ENCODE results near the gene CAMK2G. TPM values are rescaled to one million over a fixed set of nuclear protein-coding genes. Genes with fewer than 3 reads are reported as not detected.

Gene CAMK2G
- polyA plus RNA-seq, 1 of the 3 experiments (the other 2 are of a cell fraction), result 41.4 TPM

- Histone ChIP-seq H3K79me2 (ENCODE audit: insufficient read depth) (no peaks in the 10 kb centered on the region), H3K4me1 (ENCODE audit: control insufficient read depth in 1 of 2, insufficient read depth in 2 of 2, low read depth in 1 of 2, low read length in 1 of 2) (peaks cover 0 to 11% of the 10 kb centered on the region in 2 experiments; a peak in 1 of 4 replicates), H3K9me3 (no peaks in the 10 kb centered on the region), H2AFZ (ENCODE audit: low read depth) (no peak overlapping the region), H3K4me2 (no peak overlapping the region), H3F3A (replicated peaks; ENCODE audit: insufficient read depth) (peaks cover 3% of the 10 kb centered on the region), H3K27me3 (ENCODE audit: insufficient read depth) (no peaks in the 10 kb centered on the region), H3K9ac (no peak overlapping the region), H3K9me2 (no peaks in the 10 kb centered on the region), H4K20me1 (ENCODE audit: insufficient read depth) (no peaks in the 10 kb centered on the region), H3K27ac (ENCODE audit: low read depth in 2 of 2, low read length in 1 of 2) (no peak overlapping the region), H3K4me3 (ENCODE audit: low read depth in 2 of 2, low read length in 1 of 2) (peak overlapping the region in 1 of 2 experiments; percentile 6; a peak in 1 of 4 replicates), H3K36me3 (replicated peaks in 1 of 2; ENCODE audit: control insufficient read depth in 1 of 2, insufficient read depth in 2 of 2, low read length in 1 of 2) (peaks cover 24 to 54% of the 10 kb centered on the region in 2 experiments)
- peak; percentile 91 for DNase-seq
- ChIA-PET POLR2A (no interaction called here), CTCF (interaction anchor here (0.5 to 28.7 kb wide), 27 partner anchors 10 to 363 kb away, joined by 3 to 753 read pairs (median 3); partner anchors contain the start of genes ADK, AP3M1, CAMK2G and CHCHD1)
- 34% methylated on average over 17 of the region's 17 CpGs for WGBS (ENCODE audit: low lambda C conversion rate)
- peak; percentile 97 for TF ChIP-seq SMC3 (IDR thresholded peaks at IDR 0.05; ENCODE audit: low read depth, low read length)
- no peak for TF ChIP-seq MEF2A (IDR thresholded peaks at IDR 0.05; ENCODE audit: borderline replicate concordance, low read depth)
- TF ChIP-seq RCOR1 (IDR thresholded peaks at IDR 0.05; ENCODE audit: low read length), result no peak
- TF ChIP-seq YY1 (IDR thresholded peaks at IDR 0.05; ENCODE audit: low read depth), result no peak
- no peak for TF ChIP-seq EZH2phosphoT487 (IDR thresholded peaks at IDR 0.05; ENCODE audit: borderline replicate concordance, low read depth)
- peak; percentile 99 for TF ChIP-seq CTCF (IDR thresholded peaks at IDR 0.05)
- no peak for TF ChIP-seq POLR2AphosphoS5 (IDR thresholded peaks at IDR 0.05; ENCODE audit: low read depth, low read length)
- no peak for TF ChIP-seq ELF1 (IDR thresholded peaks at IDR 0.05)
- no peak for TF ChIP-seq NRF1 (IDR thresholded peaks at IDR 0.05; ENCODE audit: low read depth, low read length)
- no peak for TF ChIP-seq EP300 (IDR thresholded peaks at IDR 0.05; ENCODE audit: borderline replicate concordance in 1 of 2, low read depth in 1 of 2, low read length in 1 of 2)
- peak; percentile 97 for TF ChIP-seq RAD21 (IDR thresholded peaks at IDR 0.05; ENCODE audit: low read length)
- TF ChIP-seq GABPA (IDR thresholded peaks at IDR 0.05; ENCODE audit: low read depth), result no peak
- TF ChIP-seq TEAD4 (IDR thresholded peaks at IDR 0.05; ENCODE audit: borderline replicate concordance, insufficient read depth), result no peak
- TF ChIP-seq, protein P1, sequence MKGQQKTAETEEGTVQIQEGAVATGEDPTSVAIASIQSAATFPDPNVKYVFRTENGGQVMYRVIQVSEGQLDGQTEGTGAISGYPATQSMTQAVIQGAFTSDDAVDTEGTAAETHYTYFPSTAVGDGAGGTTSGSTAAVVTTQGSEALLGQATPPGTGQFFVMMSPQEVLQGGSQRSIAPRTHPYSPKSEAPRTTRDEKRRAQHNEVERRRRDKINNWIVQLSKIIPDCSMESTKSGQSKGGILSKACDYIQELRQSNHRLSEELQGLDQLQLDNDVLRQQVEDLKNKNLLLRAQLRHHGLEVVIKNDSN (IDR thresholded peaks at IDR 0.05; ENCODE audit: borderline replicate concordance, low read depth), result no peak
Observed at GRCh38 chr10:73848821-73849489, 25.4 kb downstream of the CAMK2G start.

GRCh38 chr10:73847031-73847430 lies 27.3 kb downstream of the CAMK2G start:
- Histone ChIP-seq H3K4me3 (ENCODE audit: low read depth in 2 of 2, low read length in 1 of 2) (no peak overlapping the region), H3K27me3 (ENCODE audit: insufficient read depth) (no peaks in the 10 kb centered on the region), H3K9ac (no peak overlapping the region), H3K79me2 (ENCODE audit: insufficient read depth) (no peaks in the 10 kb centered on the region), H3K9me3 (no peaks in the 10 kb centered on the region), H3F3A (replicated peaks; ENCODE audit: insufficient read depth) (peaks cover 3% of the 10 kb centered on the region), H3K4me1 (ENCODE audit: control insufficient read depth in 1 of 2, insufficient read depth in 2 of 2, low read depth in 1 of 2, low read length in 1 of 2) (peaks cover 0 to 11% of the 10 kb centered on the region in 2 experiments; a peak in 1 of 4 replicates), H3K36me3 (replicated peaks in 1 of 2; ENCODE audit: control insufficient read depth in 1 of 2, insufficient read depth in 2 of 2, low read length in 1 of 2) (peaks cover 29 to 46% of the 10 kb centered on the region in 2 experiments), H3K9me2 (no peaks in the 10 kb centered on the region), H4K20me1 (ENCODE audit: insufficient read depth) (no peaks in the 10 kb centered on the region), H3K27ac (ENCODE audit: low read depth in 2 of 2, low read length in 1 of 2) (no peak overlapping the region), H3K4me2 (no peak overlapping the region), H2AFZ (ENCODE audit: low read depth) (no peak overlapping the region)
- POLR2A ChIA-PET, result no interaction called here
- DNase-seq, result no peak
- 92% methylated on average over 7 of the region's 7 CpGs for WGBS (ENCODE audit: low lambda C conversion rate)
- CTCF ChIA-PET, result interaction anchor here (1.0 to 28.7 kb wide), 2 partner anchors 26 to 94 kb away, joined by 4 to 753 read pairs; partner anchors contain the start of gene CAMK2G
- TF ChIP-seq REST (IDR thresholded peaks at IDR 0.05; ENCODE audit: low read depth, low read length) (no peak), MXI1 (IDR thresholded peaks at IDR 0.05; ENCODE audit: low read depth, low read length) (no peak), RFX5 (IDR thresholded peaks at IDR 0.05; ENCODE audit: low read length) (no peak), EP300 (IDR thresholded peaks at IDR 0.05; ENCODE audit: borderline replicate concordance in 1 of 2, low read depth in 1 of 2, low read length in 1 of 2) (no peak), FOXJ3 (CRISPR knock-in tag; IDR thresholded peaks at IDR 0.05) (no peak), TCF12 (IDR thresholded peaks at IDR 0.05) (no peak), GABPA (IDR thresholded peaks at IDR 0.05; ENCODE audit: low read depth) (no peak), RAD21 (IDR thresholded peaks at IDR 0.05; ENCODE audit: low read length) (no peak), MEF2A (IDR thresholded peaks at IDR 0.05; ENCODE audit: borderline replicate concordance, low read depth) (no peak)
- TF ChIP-seq, protein P2, sequence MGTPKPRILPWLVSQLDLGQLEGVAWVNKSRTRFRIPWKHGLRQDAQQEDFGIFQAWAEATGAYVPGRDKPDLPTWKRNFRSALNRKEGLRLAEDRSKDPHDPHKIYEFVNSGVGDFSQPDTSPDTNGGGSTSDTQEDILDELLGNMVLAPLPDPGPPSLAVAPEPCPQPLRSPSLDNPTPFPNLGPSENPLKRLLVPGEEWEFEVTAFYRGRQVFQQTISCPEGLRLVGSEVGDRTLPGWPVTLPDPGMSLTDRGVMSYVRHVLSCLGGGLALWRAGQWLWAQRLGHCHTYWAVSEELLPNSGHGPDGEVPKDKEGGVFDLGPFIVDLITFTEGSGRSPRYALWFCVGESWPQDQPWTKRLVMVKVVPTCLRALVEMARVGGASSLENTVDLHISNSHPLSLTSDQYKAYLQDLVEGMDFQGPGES (IDR thresholded peaks at IDR 0.05; ENCODE audit: low read depth, low read length), result no peak
